Muscle layer of duodenum (tissue), 2 donors: Measurements from ENCODE around the gene TSPEAR.
"Not testable (repeated sequence)": the region's sequence is repeated elsewhere in the genome, so short reads cannot be mapped to it uniquely, and the experiment has no call there.

Experiments used
- H3K27ac ChIP-seq: one replicate; pipeline ENCODE4 v1.7.0; 2013; ENCODE audit warnings: mild to moderate bottlenecking, low read length
- H3K27me3 ChIP-seq: one replicate; pipeline ENCODE4 v1.7.0; 2013; ENCODE audit warnings: low read depth, mild to moderate bottlenecking, control low read depth, low read length
- H3K36me3 ChIP-seq, 2 donors: one replicate each; pipeline ENCODE4 v1.7.0; 2013; ENCODE audit warnings: low read length in 2 of 2, control low read depth in 1 of 2, mild to moderate bottlenecking in 1 of 2; ENCODE audit not compliant: insufficient read depth in 2 of 2, control insufficient read depth in 1 of 2
- H3K4me1 ChIP-seq, 2 donors: one replicate each; pipeline ENCODE4 v1.7.0; 2013; ENCODE audit warnings: low read length in 2 of 2, mild to moderate bottlenecking in 2 of 2, control low read depth in 1 of 2, moderate library complexity in 1 of 2; ENCODE audit not compliant: insufficient read depth in 2 of 2, control insufficient read depth in 1 of 2
- H3K4me3 ChIP-seq, 2 donors: one replicate each; pipeline ENCODE4 v1.7.0; 2013; ENCODE audit warnings: low read length in 2 of 2, low read depth in 1 of 2, mild to moderate bottlenecking in 1 of 2
- H3K9me3 ChIP-seq, 2 donors: one replicate each; pipeline ENCODE4 v1.7.0; 2013; ENCODE audit warnings: low read length in 2 of 2, control low read depth in 1 of 2, mild to moderate bottlenecking in 1 of 2; ENCODE audit not compliant: control insufficient read depth in 1 of 2
- donor health status: healthy.

The TSPEAR gene

DNA sequence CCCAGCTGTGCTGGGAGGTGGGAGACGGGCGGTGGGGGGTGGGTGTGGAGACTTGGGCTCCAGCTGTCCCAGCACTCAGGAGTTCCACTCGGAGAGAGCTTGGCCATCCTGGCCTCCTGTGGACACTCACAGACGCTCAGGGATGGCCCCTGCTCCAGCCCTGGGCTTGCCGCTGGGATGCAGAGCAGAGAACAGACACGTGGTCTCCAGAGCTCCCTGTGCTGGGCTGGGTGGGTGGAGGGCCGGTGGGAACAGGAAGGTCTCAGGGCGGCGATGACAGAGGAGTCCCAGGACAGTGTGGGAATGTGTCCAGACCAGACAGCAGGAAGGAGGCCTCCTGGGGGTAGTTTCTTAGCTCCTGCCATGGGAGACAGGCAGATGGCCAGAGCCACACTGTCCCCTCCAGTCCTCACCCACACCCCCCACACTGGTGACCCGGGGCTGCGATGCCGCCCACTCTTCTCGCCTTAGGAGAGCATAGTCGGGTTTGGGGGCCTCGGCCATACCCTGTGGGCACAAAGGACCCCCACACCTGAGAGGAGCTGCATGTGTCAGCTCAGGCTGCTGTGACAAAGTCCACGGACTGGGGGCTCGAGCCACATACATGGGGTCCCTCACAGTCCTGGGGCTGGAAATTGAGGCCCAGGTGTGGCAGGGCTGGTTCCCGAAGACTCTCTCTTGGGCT lies 82.5 kb downstream of the TSPEAR start:
- Histone ChIP-seq H3K4me3 (no peak overlapping the region), H3K27me3 (no peaks in the 10 kb centered on the region), H3K4me1 (no peaks in the 10 kb centered on the region), H3K9me3 (peaks cover 14 to 32% of the 10 kb centered on the region in 2 donors), H3K36me3 (no peaks in the 10 kb centered on the region), H3K27ac (no peak overlapping the region)

DNA sequence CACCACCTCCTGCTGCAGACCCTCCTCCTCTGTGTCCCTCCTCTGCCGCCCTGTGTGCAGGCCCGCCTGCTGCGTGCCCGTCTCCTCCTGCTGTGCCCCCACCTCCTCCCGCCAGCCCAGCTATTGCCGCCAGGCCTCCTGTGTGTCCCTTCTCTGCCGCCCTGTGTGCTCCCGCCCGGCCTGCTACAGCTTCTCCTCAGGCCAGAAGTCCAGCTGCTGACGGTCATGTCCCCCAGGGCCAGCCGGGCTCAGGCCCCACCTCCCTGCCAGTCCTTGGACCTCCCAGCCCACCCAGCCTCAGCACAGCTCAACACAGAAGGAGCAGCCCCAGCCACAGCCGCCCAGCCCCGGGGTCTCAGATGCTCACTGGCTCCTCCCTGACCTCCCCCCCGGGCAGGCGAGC lies 83.5 kb downstream of the TSPEAR start:
- H3K4me3 ChIP-seq, H3K36me3 ChIP-seq, H3K4me1 ChIP-seq, H3K27ac ChIP-seq, H3K27me3 ChIP-seq: not testable (repeated sequence)
- peaks cover 17 to 41% of the 10 kb centered on the region in 2 donors for H3K9me3 ChIP-seq

DNA sequence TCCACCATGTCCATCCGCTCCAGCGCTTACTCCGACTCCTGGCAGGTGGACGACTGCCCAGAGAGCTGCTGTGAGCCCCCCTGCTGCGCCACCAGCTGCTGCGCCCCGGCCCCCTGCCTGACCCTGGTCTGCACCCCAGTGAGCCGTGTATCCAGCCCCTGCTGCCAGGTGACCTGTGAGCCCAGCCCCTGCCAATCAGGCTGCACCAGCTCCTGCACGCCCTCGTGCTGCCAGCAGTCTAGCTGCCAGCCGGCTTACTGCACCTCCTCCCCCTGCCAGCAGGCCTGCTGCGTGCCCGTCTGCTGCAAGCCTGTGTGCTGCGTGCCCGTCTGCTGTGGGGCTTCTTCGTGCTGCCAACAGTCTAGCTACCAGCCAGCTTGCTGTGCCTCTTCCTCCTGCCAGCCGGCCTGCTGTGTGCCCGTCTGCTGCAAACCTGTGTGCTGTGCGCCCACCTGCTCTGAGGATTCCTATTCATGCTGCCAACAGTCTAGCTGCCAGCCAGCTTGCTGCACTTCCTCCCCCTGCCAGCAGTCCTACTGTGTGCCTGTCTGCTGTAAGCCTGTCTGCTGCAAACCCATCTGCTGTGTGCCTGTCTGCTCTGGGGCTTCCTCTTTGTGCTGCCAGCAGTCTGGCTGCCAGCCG lies 84.1 kb downstream of the TSPEAR start:
- peaks cover 16 to 43% of the 10 kb centered on the region in 2 donors for H3K9me3 ChIP-seq
- H3K4me1 ChIP-seq, H3K4me3 ChIP-seq, H3K36me3 ChIP-seq, H3K27ac ChIP-seq, H3K27me3 ChIP-seq: not testable (repeated sequence)

DNA sequence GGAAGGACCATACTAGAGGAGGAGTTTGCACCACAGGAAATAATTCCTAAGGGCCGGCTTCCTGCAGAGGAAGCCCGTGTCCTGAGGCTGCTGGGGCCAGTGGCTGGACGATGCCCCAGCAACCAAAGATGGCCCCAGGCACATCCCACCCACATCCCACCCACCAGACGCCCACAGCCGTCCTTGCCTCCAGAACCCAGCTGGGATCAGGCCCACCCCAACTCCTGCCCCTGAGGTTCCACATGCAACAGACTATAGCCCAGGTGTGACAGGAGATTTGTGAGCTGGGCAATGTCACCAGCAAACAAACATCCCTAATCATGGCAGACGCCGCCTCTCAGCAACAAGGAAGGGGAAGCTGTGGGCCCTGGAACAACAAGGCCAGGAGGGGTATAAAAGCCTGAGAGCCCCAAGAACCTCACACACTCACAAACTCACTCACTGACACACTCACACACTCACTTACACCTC lies 84.7 kb downstream of the TSPEAR start, which contains the start of gene KRTAP10-9:
Gene KRTAP10-9 (plus strand): TSS at position 421 of the 471 bp plus-strand sequence. CDS start 79 bp downstream, outside the sequence.
- Histone ChIP-seq H3K27ac (no peak within 1 kb of the TSS), H3K27me3 (no peaks in the 10 kb centered on the region), H3K4me3 (no peak within 1 kb of the TSS), H3K4me1 (no peaks in the 10 kb centered on the region), H3K9me3 (peaks cover 13 to 39% of the 10 kb centered on the region in 2 donors), H3K36me3 (no peaks in the 10 kb centered on the region)

DNA sequence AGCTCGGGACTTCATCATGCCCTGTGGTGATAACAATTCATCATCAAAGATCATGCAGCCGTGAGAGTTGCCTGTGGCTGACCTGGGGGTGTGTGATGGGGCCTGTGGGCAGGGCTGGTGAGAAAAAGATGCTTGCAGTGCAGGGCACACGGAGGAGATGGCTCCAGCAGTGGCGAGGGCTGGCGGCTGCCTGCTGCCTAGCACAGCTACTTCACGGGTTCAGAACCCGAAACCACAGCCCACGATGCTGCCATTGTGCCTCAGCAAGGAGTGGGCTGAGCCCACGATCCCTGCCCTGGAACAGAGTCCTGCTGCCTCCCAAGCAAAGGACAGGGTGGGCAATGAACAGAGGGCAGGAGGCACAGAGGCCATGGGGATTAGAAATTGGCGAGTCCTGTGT lies 85.1 kb downstream of the TSPEAR start:
- Histone ChIP-seq H3K9me3 (peaks cover 13 to 35% of the 10 kb centered on the region in 2 donors), H3K4me3 (no peak overlapping the region), H3K27ac (no peak overlapping the region)

DNA sequence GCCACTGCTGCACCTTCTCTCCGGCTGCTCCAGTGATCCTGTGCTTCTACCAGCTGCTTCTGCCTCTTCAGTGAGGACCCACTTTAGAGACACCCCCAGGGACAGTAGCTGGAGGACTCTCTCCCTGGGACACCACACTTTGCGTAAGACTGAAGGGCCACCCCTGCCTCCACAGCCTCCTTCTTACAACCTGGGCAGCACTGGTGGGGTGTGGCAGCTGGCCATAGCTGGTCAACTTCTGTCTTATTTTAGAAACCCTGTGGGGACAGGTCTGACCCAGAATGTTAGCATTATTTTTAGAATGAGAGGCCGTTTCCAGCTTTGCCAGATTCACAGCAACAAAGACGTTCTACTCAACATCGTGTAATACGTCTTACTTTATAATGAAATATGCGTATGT lies 85.6 kb downstream of the TSPEAR start:
- H3K4me1 ChIP-seq, result no peaks in the 10 kb centered on the region
- no peak overlapping the region for H3K4me3 ChIP-seq
- H3K36me3 ChIP-seq, result no peaks in the 10 kb centered on the region
- H3K27ac ChIP-seq, result no peak overlapping the region
- H3K9me3 ChIP-seq, result peaks cover 12 to 32% of the 10 kb centered on the region in 2 donors
- no peaks in the 10 kb centered on the region for H3K27me3 ChIP-seq

More for the DNA sequence above, 85.1 kb downstream of the TSPEAR start:
- Histone ChIP-seq H3K27me3 (no peaks in the 10 kb centered on the region), H3K4me1 (no peaks in the 10 kb centered on the region), H3K36me3 (no peaks in the 10 kb centered on the region)

DNA sequence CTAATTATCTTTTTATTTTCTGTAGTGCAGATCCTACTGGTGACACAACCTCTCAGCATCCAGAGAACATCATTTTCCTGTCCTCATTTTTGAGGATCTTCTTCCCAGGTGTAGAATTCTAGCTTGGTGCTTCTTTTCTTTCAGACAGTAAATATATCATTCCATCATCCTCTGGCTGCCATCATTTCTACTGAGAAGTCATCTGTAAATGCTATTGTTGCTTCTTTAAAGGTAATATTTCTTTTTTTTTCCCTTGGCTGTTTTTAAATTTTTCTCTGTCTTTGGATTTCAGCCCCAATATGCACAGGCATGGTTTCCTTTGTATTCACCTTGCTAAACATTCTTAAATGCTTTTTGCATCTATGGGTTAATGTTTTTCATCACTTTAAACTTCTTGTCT lies 87.8 kb downstream of the TSPEAR start:
- Histone ChIP-seq H3K27ac (no peak overlapping the region), H3K9me3 (peaks cover 10 to 34% of the 10 kb centered on the region in 2 donors), H3K36me3 (no peaks in the 10 kb centered on the region)

DNA sequence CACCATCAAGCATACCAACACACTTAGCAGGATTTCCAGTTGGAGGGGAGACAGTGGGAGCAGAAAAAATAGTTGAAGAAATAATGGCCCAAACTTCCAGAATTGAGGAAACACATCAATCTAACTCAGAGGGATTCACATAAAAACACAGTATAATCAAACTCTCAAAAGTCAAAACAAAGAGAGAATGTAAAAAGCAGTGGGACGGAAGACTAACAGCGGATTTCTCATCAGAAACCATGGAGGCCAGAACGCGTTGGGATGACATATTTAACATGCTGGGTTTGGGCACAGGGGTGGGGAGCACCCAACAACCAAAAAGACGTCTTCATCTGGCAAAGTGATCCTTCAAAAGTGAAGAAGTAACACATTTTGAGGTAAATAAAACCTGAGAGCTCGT lies 91.5 kb downstream of the TSPEAR start:
- Histone ChIP-seq H3K27me3 (no peaks in the 10 kb centered on the region), H3K4me1 (no peaks in the 10 kb centered on the region), H3K4me3 (no peak overlapping the region), H3K9me3 (peaks cover 10 to 31% of the 10 kb centered on the region in 2 donors), H3K27ac (no peak overlapping the region), H3K36me3 (no peaks in the 10 kb centered on the region)

More for the DNA sequence above, 87.8 kb downstream of the TSPEAR start:
- Histone ChIP-seq H3K27me3 (no peaks in the 10 kb centered on the region), H3K4me1 (no peaks in the 10 kb centered on the region), H3K4me3 (no peak overlapping the region)

DNA sequence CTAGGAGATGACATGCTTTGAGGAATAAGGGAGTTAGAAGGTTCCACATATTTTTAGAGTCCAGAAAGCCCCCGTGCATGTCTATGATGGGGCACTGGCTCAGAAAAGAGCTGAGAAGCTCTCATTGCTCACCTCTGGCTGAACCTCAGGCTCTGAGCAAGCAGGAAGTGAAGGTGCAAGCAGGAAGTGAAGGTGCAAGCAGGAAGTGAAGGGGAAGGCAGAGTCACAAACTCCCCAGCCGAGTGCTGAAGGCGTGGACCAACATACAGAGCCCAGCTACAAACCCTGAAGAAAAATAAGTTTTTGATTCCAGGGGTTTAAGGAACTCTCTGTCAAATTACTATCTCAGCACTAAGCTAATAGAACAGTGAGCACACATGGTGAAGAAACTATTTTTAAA lies 92.5 kb downstream of the TSPEAR start:
- peaks cover 3 to 21% of the 10 kb centered on the region in 2 donors for H3K9me3 ChIP-seq
- no peak overlapping the region for H3K27ac ChIP-seq
- H3K4me1 ChIP-seq, result no peaks in the 10 kb centered on the region
- no peaks in the 10 kb centered on the region for H3K36me3 ChIP-seq
- H3K27me3 ChIP-seq, result no peaks in the 10 kb centered on the region
- no peak overlapping the region for H3K4me3 ChIP-seq

DNA sequence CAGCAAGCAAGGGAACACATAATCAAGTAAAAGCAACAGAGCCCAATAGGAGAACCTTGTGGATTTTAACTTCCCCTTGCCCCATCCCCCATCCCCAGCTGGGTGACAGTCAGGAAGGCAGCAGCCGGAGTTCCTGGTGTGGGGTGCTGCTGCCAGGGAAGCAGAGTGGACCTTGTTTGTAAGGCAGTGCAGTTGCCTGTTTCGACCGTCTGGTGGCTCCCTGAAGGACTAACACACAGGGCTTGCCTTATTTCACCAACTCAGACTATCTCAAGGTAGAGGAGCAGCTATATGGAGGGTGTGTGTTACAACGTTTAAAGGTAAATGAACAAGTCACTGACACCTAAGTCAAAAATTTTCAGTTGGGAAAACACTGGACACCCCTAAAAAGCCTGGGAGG lies 92.9 kb downstream of the TSPEAR start:
- Histone ChIP-seq H3K27ac (no peak overlapping the region), H3K4me3 (no peak overlapping the region), H3K4me1 (no peaks in the 10 kb centered on the region), H3K36me3 (no peaks in the 10 kb centered on the region), H3K27me3 (no peaks in the 10 kb centered on the region), H3K9me3 (peaks cover 0 to 18% of the 10 kb centered on the region in 2 donors)

DNA sequence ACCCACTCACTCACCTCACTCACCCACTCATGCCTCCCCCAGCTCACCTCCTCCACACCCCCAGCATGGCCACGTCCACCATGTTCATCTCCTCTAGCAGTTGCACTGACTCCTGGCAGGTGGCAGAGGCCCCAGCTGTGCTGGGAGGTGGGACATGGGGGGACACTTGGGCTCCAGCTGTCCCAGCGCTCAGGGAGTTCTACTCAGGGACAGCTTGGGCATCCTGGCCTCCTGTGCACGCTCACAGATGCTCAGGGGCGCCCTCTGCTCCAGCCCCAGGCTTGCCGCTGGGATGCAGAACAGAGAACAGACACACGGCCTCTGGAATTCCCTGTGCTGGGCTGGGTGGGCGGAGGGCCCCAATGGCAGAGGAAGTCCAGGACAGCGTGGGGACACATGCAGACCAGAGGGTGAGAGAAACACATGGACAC lies 94.3 kb downstream of the TSPEAR start:
- H3K9me3 ChIP-seq, result peaks cover 0 to 7% of the 10 kb centered on the region in 2 donors
- H3K27me3 ChIP-seq, result no peaks in the 10 kb centered on the region
- no peak overlapping the region for H3K4me3 ChIP-seq
- no peaks in the 10 kb centered on the region for H3K36me3 ChIP-seq
- no peaks in the 10 kb centered on the region for H3K4me1 ChIP-seq
- H3K27ac ChIP-seq, result no peak overlapping the region
